Endothelial cell (in vitro differentiated cells): Measurements from ENCODE around the gene FBLN5. TPM values are rescaled to one million over a fixed set of nuclear protein-coding genes. Genes with fewer than 3 reads are reported as not detected.

Experiments
- DNase-seq: peaks from one replicate; pipeline ENCODE4 v3.0.0; 2021; ENCODE audit warnings: low spot score
- H3K27ac Mint-ChIP-seq: one replicate; pipeline ENCODE4 v1.8.0; 2021; ENCODE audit warnings: mixed read lengths, inconsistent platforms; ENCODE audit not compliant: unreplicated experiment
- H3K27me3 Mint-ChIP-seq: one replicate; pipeline ENCODE4 v1.8.0; 2021; ENCODE audit warnings: mild to moderate bottlenecking, moderate library complexity, mixed read lengths, inconsistent platforms; ENCODE audit not compliant: unreplicated experiment
- H3K36me3 Mint-ChIP-seq: one replicate; pipeline ENCODE4 v1.8.0; 2021; ENCODE audit warnings: mild to moderate bottlenecking, low read depth, mixed read lengths, inconsistent platforms; ENCODE audit not compliant: unreplicated experiment
- H3K4me1 Mint-ChIP-seq: one replicate; pipeline ENCODE4 v1.8.0; 2021; ENCODE audit warnings: mild to moderate bottlenecking, mixed read lengths, inconsistent platforms; ENCODE audit not compliant: unreplicated experiment
- H3K4me3 Mint-ChIP-seq: one replicate; pipeline ENCODE4 v1.8.0; 2021; ENCODE audit warnings: mild to moderate bottlenecking, mixed read lengths, inconsistent platforms; ENCODE audit not compliant: unreplicated experiment
- H3K9me3 Mint-ChIP-seq: one replicate; pipeline ENCODE4 v1.8.0; 2021; ENCODE audit warnings: mixed read lengths, inconsistent platforms; ENCODE audit not compliant: unreplicated experiment
- total RNA-seq: library from RNA; stranded (reverse); fragmentation: NEBNext Ultra II Directional; extraction: Animal tissue kit (Norgen Biotek cat#: 25700); gene quantifications from one replicate; pipeline ENCODE4 v1.2.1, GENCODE V29; 2021; ENCODE audit not compliant: unreplicated experiment
- TF ChIP-seq, protein P1 (sequence below): fragments of 200-600 bp; sonication (generic); IDR thresholded peaks from one replicate; pipeline ENCODE4 v1.5.0; 2021; ENCODE audit warnings: antibody characterized with exemption; ENCODE audit not compliant: unreplicated experiment

The FBLN5 gene
- total RNA-seq, 1 donor from 2014 or later, result 0.26 TPM

DNA sequence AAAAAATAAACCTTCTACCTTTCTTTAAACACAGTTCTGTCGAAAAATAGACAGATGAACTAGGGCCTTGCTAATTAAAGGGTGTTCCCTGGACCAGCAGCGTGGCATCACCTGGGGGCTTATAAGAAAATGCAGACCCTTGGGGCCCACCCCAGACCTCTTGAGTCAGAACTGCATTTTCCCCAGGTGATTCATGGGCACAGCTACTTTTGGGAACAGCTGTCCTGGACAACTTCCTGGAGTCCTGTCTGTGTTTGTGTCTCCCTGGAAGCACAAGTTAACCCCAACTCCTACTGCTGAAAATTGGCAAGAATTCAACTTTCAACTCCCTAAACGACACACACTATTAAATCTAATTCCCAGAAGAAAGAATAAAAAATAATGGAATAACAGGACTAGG is 17.8 kb downstream of the FBLN5 start:
- no peak for DNase-seq
- TF ChIP-seq, protein P1, sequence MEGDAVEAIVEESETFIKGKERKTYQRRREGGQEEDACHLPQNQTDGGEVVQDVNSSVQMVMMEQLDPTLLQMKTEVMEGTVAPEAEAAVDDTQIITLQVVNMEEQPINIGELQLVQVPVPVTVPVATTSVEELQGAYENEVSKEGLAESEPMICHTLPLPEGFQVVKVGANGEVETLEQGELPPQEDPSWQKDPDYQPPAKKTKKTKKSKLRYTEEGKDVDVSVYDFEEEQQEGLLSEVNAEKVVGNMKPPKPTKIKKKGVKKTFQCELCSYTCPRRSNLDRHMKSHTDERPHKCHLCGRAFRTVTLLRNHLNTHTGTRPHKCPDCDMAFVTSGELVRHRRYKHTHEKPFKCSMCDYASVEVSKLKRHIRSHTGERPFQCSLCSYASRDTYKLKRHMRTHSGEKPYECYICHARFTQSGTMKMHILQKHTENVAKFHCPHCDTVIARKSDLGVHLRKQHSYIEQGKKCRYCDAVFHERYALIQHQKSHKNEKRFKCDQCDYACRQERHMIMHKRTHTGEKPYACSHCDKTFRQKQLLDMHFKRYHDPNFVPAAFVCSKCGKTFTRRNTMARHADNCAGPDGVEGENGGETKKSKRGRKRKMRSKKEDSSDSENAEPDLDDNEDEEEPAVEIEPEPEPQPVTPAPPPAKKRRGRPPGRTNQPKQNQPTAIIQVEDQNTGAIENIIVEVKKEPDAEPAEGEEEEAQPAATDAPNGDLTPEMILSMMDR, result no peak
- Mint-ChIP-seq H3K9me3 (no peaks in the 10 kb centered on the region), H3K27me3 (peaks cover 4% of the 10 kb centered on the region), H3K36me3 (no peaks in the 10 kb centered on the region), H3K4me1 (peaks cover 5% of the 10 kb centered on the region), H3K27ac (no peak overlapping the region), H3K4me3 (no peak overlapping the region)

DNA sequence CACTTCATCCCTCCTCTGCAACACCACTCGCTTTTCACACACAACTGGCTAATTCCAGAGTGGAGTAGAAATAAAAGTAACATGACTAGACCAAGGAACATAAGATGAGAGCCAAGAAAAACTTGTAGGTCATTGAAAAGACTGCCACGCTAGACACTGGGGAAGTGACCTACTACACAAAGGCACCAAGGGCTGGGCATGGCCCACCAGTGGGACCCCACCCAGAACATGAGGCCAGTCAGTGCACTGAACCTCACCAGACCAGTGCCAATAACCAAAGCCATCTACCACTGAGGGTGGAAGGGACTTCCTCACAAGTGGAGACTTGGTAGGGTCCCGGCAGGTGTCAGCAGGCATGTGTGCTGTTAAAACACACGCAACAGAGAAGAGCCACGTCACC is 19.7 kb downstream of the FBLN5 start:
- Mint-ChIP-seq H3K36me3 (no peaks in the 10 kb centered on the region), H3K27me3 (peaks cover 4% of the 10 kb centered on the region), H3K4me3 (no peak overlapping the region), H3K27ac (no peak overlapping the region), H3K4me1 (peaks cover 5% of the 10 kb centered on the region), H3K9me3 (no peaks in the 10 kb centered on the region)
- no peak for DNase-seq
- TF ChIP-seq, protein P1, result no peak

DNA sequence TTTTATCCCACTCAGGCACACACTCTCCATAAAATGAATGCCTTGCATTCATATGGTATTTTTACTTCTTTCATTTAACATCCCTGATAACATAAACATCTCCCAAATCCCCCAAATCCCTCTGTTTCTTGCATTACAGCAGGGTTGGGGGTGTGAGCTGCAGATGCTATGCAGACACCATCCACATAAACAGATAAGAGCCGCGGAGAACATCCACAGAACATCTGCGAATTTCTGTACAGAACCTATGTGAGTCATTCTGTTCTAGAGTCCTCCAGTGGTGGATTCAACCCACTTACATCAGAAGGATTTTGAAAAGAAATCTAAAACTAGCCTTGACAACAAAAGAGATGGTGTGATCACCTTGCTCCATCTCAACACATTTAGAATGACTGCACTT is 20.3 kb downstream of the FBLN5 start:
- TF ChIP-seq, protein P1, result no peak
- Mint-ChIP-seq H3K4me1 (peaks cover 5% of the 10 kb centered on the region), H3K36me3 (no peaks in the 10 kb centered on the region), H3K27ac (no peak overlapping the region), H3K27me3 (peaks cover 4% of the 10 kb centered on the region), H3K4me3 (no peak overlapping the region), H3K9me3 (no peaks in the 10 kb centered on the region)
- DNase-seq, result no peak

DNA sequence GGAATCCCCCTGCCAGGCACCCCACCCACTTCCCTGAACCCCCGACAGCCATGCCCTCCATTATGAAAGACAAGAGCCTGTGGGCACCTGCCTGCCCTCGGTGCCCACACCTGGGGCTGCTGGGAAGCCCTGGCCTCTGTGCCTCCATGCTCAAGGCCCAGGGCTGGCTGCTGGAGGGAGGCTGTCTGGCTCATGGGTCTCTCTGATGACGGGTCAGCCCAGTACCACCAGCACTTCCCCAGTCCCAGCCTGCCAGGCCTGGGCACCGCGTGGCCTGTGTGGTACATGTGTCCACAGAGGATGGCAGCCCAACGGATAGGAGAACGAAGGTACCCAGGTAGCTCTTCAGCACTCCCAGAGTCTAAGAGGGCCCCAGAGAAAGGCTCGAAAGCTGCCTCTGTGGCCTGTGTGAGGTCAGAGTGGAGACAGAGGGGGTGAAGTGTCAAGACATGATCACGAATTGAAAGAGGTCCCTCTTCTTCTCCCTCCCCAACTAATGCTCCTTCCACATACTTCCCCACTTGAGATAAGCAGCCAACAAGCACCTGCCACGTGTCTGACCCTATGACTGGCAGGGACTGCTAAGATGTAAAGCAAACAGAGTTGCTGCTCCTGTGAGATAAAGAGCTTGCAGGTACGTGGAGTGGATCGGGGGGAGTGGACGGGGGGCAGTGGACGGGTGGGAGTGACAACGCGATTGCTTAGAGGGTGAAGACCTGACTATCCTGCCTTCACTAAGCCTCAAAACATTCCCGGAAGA is 21.2 kb downstream of the FBLN5 start:
- TF ChIP-seq, protein P1, result no peak
- Mint-ChIP-seq H3K27ac (no peak overlapping the region), H3K4me3 (no peak overlapping the region), H3K36me3 (no peaks in the 10 kb centered on the region), H3K9me3 (no peaks in the 10 kb centered on the region), H3K27me3 (peaks cover 5% of the 10 kb centered on the region), H3K4me1 (peaks cover 5% of the 10 kb centered on the region)
- no peak for DNase-seq

DNA sequence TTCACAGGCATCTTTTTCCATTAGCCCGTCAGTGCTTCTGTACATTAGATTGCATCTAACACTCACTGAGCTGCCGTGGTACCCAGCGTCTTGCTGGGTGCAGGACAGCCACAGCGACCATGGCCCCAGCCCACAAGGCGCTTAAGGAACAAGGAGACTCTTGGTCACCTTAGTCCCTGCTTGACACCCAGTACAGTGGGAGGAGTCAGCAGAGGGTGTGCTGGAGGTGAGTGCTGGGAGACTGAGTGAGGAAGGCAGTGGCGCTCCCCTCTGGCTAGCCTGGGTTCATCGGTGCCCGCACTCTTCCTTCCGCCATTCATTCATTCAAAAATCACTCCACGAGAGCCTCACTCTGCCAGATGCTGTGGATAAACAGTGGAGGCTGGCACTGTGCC is 21.8 kb downstream of the FBLN5 start:
- H3K36me3 Mint-ChIP-seq, result no peaks in the 10 kb centered on the region
- H3K4me1 Mint-ChIP-seq, result peaks cover 5% of the 10 kb centered on the region
- H3K27me3 Mint-ChIP-seq, result peaks cover 5% of the 10 kb centered on the region
- H3K27ac Mint-ChIP-seq, result no peak overlapping the region
- H3K4me3 Mint-ChIP-seq, result no peak overlapping the region
- DNase-seq, result no peak
- no peaks in the 10 kb centered on the region for H3K9me3 Mint-ChIP-seq
- TF ChIP-seq, protein P1, result no peak
